NCI-H1436 (cell line): Measurements from ENCODE around the gene IGFBP1.
"Not testable (repeated sequence)": the region's sequence is repeated elsewhere in the genome, so short reads cannot be mapped to it uniquely, and the experiment has no call there.

ENCODE experiments used
- DNase-seq: peaks from one replicate; lab custom pipeline; 2025; lab: John Stamatoyannopoulos, UW

Gene IGFBP1

GRCh38 chr7:45888185-45888992, at the start of gene IGFBP1:
Gene IGFBP1 (plus strand): TSS chr7:45888488. CDS start chr7:45888653, 165 bp downstream.
- no peak for DNase-seq

GRCh38 chr7:45838852-45839251, 49.4 kb upstream of the IGFBP1 start:
- not testable (repeated sequence) for DNase-seq

GRCh38 chr7:45841926-45842717, 46.2 kb upstream of the IGFBP1 start:
- not testable (repeated sequence) for DNase-seq

GRCh38 chr7:45846536-45846935, 41.8 kb upstream of the IGFBP1 start:
- DNase-seq = not testable (repeated sequence)

GRCh38 chr7:45848734-45849133, 39.6 kb upstream of the IGFBP1 start:
- DNase-seq = not testable (repeated sequence)

- not testable (repeated sequence) for DNase-seq
Observed at GRCh38 chr7:45852984-45853383, 35.3 kb upstream of the IGFBP1 start.

- not testable (repeated sequence) for DNase-seq
Observed at GRCh38 chr7:45853491-45853890, 34.8 kb upstream of the IGFBP1 start.

GRCh38 chr7:45855680-45856079, 32.6 kb upstream of the IGFBP1 start:
- DNase-seq = not testable (repeated sequence)

- DNase-seq = not testable (repeated sequence)
Observed at GRCh38 chr7:45856888-45857287, 31.4 kb upstream of the IGFBP1 start.

- no peak for DNase-seq
Observed at GRCh38 chr7:45863715-45864114, 24.6 kb upstream of the IGFBP1 start.

- no peak for DNase-seq
Observed at GRCh38 chr7:45865594-45866410, 22.5 kb upstream of the IGFBP1 start.

- DNase-seq = no peak
Observed at GRCh38 chr7:45867471-45867870, 20.8 kb upstream of the IGFBP1 start.

GRCh38 chr7:45869426-45869825, 18.9 kb upstream of the IGFBP1 start:
- DNase-seq = no peak

- DNase-seq = no peak
Observed at GRCh38 chr7:45872116-45873034, 15.9 kb upstream of the IGFBP1 start.

- DNase-seq = no peak
Observed at GRCh38 chr7:45873035-45873354, 15.3 kb upstream of the IGFBP1 start, which contains the start of gene CCDC201. Gene CCDC201 (minus strand): TSS chr7:45873082. CDS start chr7:45873007, 75 bp downstream.

- no peak for DNase-seq
Observed at GRCh38 chr7:45873355-45873754, 14.9 kb upstream of the IGFBP1 start.

- DNase-seq = no peak
Observed at GRCh38 chr7:45874408-45875131, 13.7 kb upstream of the IGFBP1 start.

GRCh38 chr7:45876519-45876918, 11.8 kb upstream of the IGFBP1 start:
- DNase-seq = no peak

GRCh38 chr7:45878457-45879144, 9.7 kb upstream of the IGFBP1 start:
- no peak for DNase-seq

- no peak for DNase-seq
Observed at GRCh38 chr7:45880433-45880860, 7.8 kb upstream of the IGFBP1 start.
